K562 (cell line): ENCODE results near the gene CMBL. TPM values are rescaled to one million over a fixed set of nuclear protein-coding genes. Genes with fewer than 3 reads are reported as not detected.

ENCODE experiments used
- BRF1 ChIP-seq: IDR thresholded peaks from 3 replicates; pipeline ENCODE4 v1.6.1; 2011; ENCODE audit warnings: borderline replicate concordance, mild to moderate bottlenecking; ENCODE audit not compliant: insufficient read length; ENCODE audit errors: extremely low read depth
- CREM ChIP-seq: IDR thresholded peaks from 2 replicates; pipeline ENCODE4 v1.6.1; 2014; ENCODE audit warnings: antibody characterized with exemption, low read depth
- EGR1 ChIP-seq: fragments of 450-650 bp; conservative IDR thresholded peaks from 2 replicates; pipeline ENCODE4 v1.6.1; 2017; ENCODE audit warnings: mild to moderate bottlenecking
- EP400 ChIP-seq: fragments of 450-650 bp; IDR thresholded peaks from 2 replicates; pipeline ENCODE4 v1.6.1; 2017; ENCODE audit warnings: antibody characterized with exemption, mild to moderate bottlenecking, moderate library complexity
- GABPB1 ChIP-seq: sonication (generic); formaldehyde crosslinking; IDR thresholded peaks from 2 replicates; pipeline ENCODE4 v1.8.0; 2022; ENCODE audit warnings: mild to moderate bottlenecking, missing genetic modification reagents
- HDGF ChIP-seq: fragments of 450-650 bp; IDR thresholded peaks from 2 replicates; pipeline ENCODE4 v1.6.1; 2016
- HMBOX1 ChIP-seq: sonication (generic); IDR thresholded peaks from 2 replicates; pipeline ENCODE4 v1.6.1; 2016
- JUNB ChIP-seq: fragments of 450-650 bp; formaldehyde crosslinking; conservative IDR thresholded peaks from 2 replicates; pipeline ENCODE4 v1.4.0; 2020; ENCODE audit warnings: mild to moderate bottlenecking
- L3MBTL2 ChIP-seq: fragments of 450-650 bp; IDR thresholded peaks from 2 replicates; pipeline ENCODE4 v1.6.1; 2016; ENCODE audit warnings: mild to moderate bottlenecking, moderate library complexity
- MEIS2 ChIP-seq: fragments of 450-650 bp; IDR thresholded peaks from 2 replicates; pipeline ENCODE4 v1.6.1; 2014; ENCODE audit warnings: mild to moderate bottlenecking; ENCODE audit not compliant: partially characterized antibody
- NBN ChIP-seq: fragments of 450-650 bp; IDR thresholded peaks from 2 replicates; pipeline ENCODE4 v1.6.1; 2016; ENCODE audit warnings: low read depth, mild to moderate bottlenecking
- RCOR1 ChIP-seq, 2 experiments: IDR thresholded peaks; 2 replicates each; pipeline ENCODE4 v1.6.1; 2012; ENCODE audit warnings: low read depth in 2 of 2, low read length in 2 of 2, borderline replicate concordance in 1 of 2, improper control_type of control experiment in 1 of 2
- SETDB1 ChIP-seq: IDR thresholded peaks from one replicate; pipeline ENCODE4 v1.6.1; 2012; ENCODE audit warnings: low read length, control low read depth, inconsistent platforms
- SIN3A ChIP-seq, 2 experiments: fragments of 150-350 bp in 1 of 2; IDR thresholded peaks; 2 replicates each; pipeline ENCODE4 v1.6.1; 2011 to 2016; ENCODE audit warnings: borderline replicate concordance in 2 of 2, low read depth in 2 of 2, low read length in 2 of 2, mild to moderate bottlenecking in 2 of 2, moderate library complexity in 2 of 2; ENCODE audit not compliant: control insufficient read depth in 1 of 2
- SMAD1 ChIP-seq: fragments of 150-350 bp; IDR thresholded peaks from 2 replicates; pipeline ENCODE4 v1.6.1; 2014; ENCODE audit warnings: low read length, low read depth; ENCODE audit not compliant: partially characterized antibody
- TAL1 ChIP-seq: fragments of 450-650 bp; IDR thresholded peaks from 2 replicates; pipeline ENCODE4 v1.6.1; 2016; ENCODE audit warnings: mild to moderate bottlenecking
- TOE1 ChIP-seq, 2 experiments: fragments of 450-650 bp in 1 of 2; sonication (generic) in 1 of 2; formaldehyde crosslinking in 1 of 2; IDR thresholded peaks; 2 replicates each; pipeline versions ENCODE4 v1.7.1 to v1.8.0; 2016 to 2022; ENCODE audit warnings: borderline replicate concordance in 2 of 2, mild to moderate bottlenecking in 2 of 2, antibody characterized with exemption in 1 of 2, inconsistent platforms in 1 of 2, low read depth in 1 of 2, missing genetic modification reagents in 1 of 2, moderate library complexity in 1 of 2
- ZNF146 ChIP-seq: IDR thresholded peaks from one replicate; pipeline ENCODE4 v1.6.1; 2018; ENCODE audit warnings: missing compliant biosample characterization; ENCODE audit not compliant: unreplicated experiment
- ZNF175 ChIP-seq: fragments of 200-800 bp; sonication (Bioruptor generic); IDR thresholded peaks from 2 replicates; pipeline ENCODE4 v1.6.1; 2016; ENCODE audit warnings: low read depth, mild to moderate bottlenecking, missing genetic modification characterization, missing compliant biosample characterization
- ZNF311 ChIP-seq: fragments of 250-450 bp; sonication (Bioruptor Pico); IDR thresholded peaks from 2 replicates; pipeline ENCODE4 v1.4.0; 2020; ENCODE audit warnings: mild to moderate bottlenecking, moderate library complexity
- polyA plus RNA-seq, 8 experiments: library from polyadenylated mRNA; depleted of rRNA in 4 of 8; stranded (reverse) in 5 of 8; unstranded in 3 of 8; fragments of >200 nt; fragmentation: Nextera tagmentation in 2 of 8; fragmentation: Illumina TruSeq in 1 of 8; extraction: Ambion mirVana in 2 of 8; extraction: Trizol in 1 of 8; gene quantifications; 2 replicates each; pipeline versions ENCODE4 v1.2.1 to v1.2.3, GENCODE V29; 2011 to 2014; ENCODE audit warnings: inconsistent platforms in 1 of 8, missing spikeins in 1 of 8
- total RNA-seq, 7 experiments: library from RNA; depleted of rRNA in 6 of 7; stranded (reverse); fragments of >200 nt in 6 of 7; fragmentation: Illumina TruSeq in 2 of 7; extraction: Trizol in 2 of 7; gene quantifications; 2 replicates each; pipeline versions ENCODE4 v1.2.1 to v1.2.3, GENCODE V29; 2011 to 2021; ENCODE audit warnings: low replicate concordance in 1 of 7
- TF ChIP-seq, protein P1 (sequence below): fragments of 250-450 bp; sonication (Bioruptor Pico); IDR thresholded peaks from 2 replicates; pipeline ENCODE4 v1.5.0; 2021; ENCODE audit warnings: mild to moderate bottlenecking, borderline replicate concordance
- TF ChIP-seq, protein P2 (sequence below): fragments of 250-450 bp; sonication (Bioruptor Pico); IDR thresholded peaks from 2 replicates; pipeline ENCODE4 v1.4.0; 2020; ENCODE audit warnings: mild to moderate bottlenecking, moderate library complexity

CMBL gene
- total and polyA plus RNA-seq, 9 of the 15 experiments (the other 6 are each of a cell fraction or from before 2014, with no cell fraction given): 22.6 to 192 (median 71.1) TPM

DNA sequence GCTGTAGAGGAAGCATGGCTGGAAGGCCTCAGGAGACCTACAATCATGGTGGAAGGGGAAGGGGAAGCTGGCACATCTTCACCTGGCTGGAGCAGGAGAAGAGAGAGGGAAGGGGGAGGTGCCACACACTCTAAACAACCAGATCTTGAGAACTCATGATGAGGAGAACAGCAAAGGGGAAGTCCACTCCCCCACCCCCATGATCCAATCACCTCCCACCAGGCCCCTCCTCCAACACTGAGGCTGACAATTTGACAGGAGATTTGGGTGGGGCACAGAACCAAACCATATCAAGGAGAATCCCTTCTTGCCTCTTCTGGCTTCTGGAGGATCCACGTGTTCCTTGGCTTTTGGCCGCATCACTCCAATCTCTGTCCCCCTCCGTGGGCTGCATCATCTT is 13.1 kb upstream of the CMBL start (continued):
- peak; percentile 40; the same call in 1 of the 2 replicates for TF ChIP-seq CREM
- TF ChIP-seq JUNB: no peak
- TF ChIP-seq EP400: peak; percentile 24; the same call in 1 of the 2 replicates
- TF ChIP-seq L3MBTL2: peak; percentile 40; the same call in 1 of the 2 replicates
- TF ChIP-seq ZNF146 (CRISPR knock-in tag): no peak
- TF ChIP-seq SMAD1: no peak
- TF ChIP-seq, protein P1, sequence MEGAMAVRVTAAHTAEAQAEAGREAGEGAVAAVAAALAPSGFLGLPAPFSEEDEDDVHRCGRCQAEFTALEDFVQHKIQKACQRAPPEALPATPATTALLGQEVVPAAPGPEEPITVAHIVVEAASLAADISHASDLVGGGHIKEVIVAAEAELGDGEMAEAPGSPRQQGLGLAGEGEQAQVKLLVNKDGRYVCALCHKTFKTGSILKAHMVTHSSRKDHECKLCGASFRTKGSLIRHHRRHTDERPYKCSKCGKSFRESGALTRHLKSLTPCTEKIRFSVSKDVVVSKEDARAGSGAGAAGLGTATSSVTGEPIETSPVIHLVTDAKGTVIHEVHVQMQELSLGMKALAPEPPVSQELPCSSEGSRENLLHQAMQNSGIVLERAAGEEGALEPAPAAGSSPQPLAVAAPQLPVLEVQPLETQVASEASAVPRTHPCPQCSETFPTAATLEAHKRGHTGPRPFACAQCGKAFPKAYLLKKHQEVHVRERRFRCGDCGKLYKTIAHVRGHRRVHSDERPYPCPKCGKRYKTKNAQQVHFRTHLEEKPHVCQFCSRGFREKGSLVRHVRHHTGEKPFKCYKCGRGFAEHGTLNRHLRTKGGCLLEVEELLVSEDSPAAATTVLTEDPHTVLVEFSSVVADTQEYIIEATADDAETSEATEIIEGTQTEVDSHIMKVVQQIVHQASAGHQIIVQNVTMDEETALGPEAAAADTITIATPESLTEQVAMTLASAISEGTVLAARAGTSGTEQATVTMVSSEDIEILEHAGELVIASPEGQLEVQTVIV: no peak
- peak; percentile 59 for TF ChIP-seq EGR1
- TF ChIP-seq NBN: peak; percentile 50; the same call in 1 of the 2 replicates
- peak in 1 of 2 experiments; percentile 82; a peak in 1 of 4 replicates for TF ChIP-seq RCOR1 (IDR thresholded peaks at IDR 0.05; ENCODE audit: borderline replicate concordance in 1 of 2, low read depth in 2 of 2, low read length in 2 of 2)
- 0 out of 2 replicates have a peak, but pooled peaks have one; percentile 39 for TF ChIP-seq HDGF
- peak in 1 of 2 experiments; percentile 32; a peak in 1 of 4 replicates for TF ChIP-seq SIN3A (IDR thresholded peaks at IDR 0.05; ENCODE audit: borderline replicate concordance in 2 of 2, control insufficient read depth in 1 of 2, low read depth in 2 of 2, low read length in 2 of 2)
- 0 out of 2 replicates have a peak, but pooled peaks have one; percentile 7 for TF ChIP-seq TAL1
- no peak for TF ChIP-seq ZNF175 (CRISPR knock-in tag)
- TF ChIP-seq ZNF311 (CRISPR knock-in tag): no peak
- TF ChIP-seq SETDB1: no peak
- TF ChIP-seq GABPB1: no peak
- TF ChIP-seq TOE1 (IDR thresholded peaks at IDR 0.05; ENCODE audit: borderline replicate concordance): no peak
- no peak for TF ChIP-seq TOE1 (CRISPR knock-in tag; IDR thresholded peaks at IDR 0.05; ENCODE audit: borderline replicate concordance, low read depth)
- peak; percentile 83 for TF ChIP-seq MEIS2
- peak; percentile 49; the same call in 1 of the 2 replicates for TF ChIP-seq HMBOX1
- no peak for TF ChIP-seq BRF1
- TF ChIP-seq, protein P2, sequence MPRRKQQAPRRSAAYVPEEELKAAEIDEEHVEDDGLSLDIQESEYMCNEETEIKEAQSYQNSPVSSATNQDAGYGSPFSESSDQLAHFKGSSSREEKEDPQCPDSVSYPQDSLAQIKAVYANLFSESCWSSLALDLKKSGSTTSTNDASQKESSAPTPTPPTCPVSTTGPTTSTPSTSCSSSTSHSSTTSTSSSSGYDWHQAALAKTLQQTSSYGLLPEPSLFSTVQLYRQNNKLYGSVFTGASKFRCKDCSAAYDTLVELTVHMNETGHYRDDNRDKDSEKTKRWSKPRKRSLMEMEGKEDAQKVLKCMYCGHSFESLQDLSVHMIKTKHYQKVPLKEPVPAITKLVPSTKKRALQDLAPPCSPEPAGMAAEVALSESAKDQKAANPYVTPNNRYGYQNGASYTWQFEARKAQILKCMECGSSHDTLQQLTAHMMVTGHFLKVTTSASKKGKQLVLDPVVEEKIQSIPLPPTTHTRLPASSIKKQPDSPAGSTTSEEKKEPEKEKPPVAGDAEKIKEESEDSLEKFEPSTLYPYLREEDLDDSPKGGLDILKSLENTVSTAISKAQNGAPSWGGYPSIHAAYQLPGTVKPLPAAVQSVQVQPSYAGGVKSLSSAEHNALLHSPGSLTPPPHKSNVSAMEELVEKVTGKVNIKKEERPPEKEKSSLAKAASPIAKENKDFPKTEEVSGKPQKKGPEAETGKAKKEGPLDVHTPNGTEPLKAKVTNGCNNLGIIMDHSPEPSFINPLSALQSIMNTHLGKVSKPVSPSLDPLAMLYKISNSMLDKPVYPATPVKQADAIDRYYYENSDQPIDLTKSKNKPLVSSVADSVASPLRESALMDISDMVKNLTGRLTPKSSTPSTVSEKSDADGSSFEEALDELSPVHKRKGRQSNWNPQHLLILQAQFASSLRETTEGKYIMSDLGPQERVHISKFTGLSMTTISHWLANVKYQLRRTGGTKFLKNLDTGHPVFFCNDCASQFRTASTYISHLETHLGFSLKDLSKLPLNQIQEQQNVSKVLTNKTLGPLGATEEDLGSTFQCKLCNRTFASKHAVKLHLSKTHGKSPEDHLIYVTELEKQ: no peak
